ENCODE measurements around the gene EFCAB12.

- TF ChIP-seq, protein P1, sequence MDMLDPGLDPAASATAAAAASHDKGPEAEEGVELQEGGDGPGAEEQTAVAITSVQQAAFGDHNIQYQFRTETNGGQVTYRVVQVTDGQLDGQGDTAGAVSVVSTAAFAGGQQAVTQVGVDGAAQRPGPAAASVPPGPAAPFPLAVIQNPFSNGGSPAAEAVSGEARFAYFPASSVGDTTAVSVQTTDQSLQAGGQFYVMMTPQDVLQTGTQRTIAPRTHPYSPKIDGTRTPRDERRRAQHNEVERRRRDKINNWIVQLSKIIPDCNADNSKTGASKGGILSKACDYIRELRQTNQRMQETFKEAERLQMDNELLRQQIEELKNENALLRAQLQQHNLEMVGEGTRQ (IDR thresholded peaks at IDR 0.05; ENCODE audit: low read depth, low read length) = no peak
- TF ChIP-seq MAZ (IDR thresholded peaks at IDR 0.05; ENCODE audit: borderline replicate concordance, low read depth, low read length) (no peak), RCOR1 (IDR thresholded peaks at IDR 0.05; ENCODE audit: insufficient replicate concordance, low read length) (no peak), NFE2L2 (IDR thresholded peaks at IDR 0.05; ENCODE audit: low read depth, low read length) (no peak), POLR2A (IDR thresholded peaks at IDR 0.05; ENCODE audit: low read depth, low read length) (no peak), MAFK (IDR thresholded peaks at IDR 0.05; ENCODE audit: low read depth, low read length) (no peak), CHD1 (IDR thresholded peaks at IDR 0.05; ENCODE audit: low read depth, low read length) (no peak)
- TF ChIP-seq, protein P2, sequence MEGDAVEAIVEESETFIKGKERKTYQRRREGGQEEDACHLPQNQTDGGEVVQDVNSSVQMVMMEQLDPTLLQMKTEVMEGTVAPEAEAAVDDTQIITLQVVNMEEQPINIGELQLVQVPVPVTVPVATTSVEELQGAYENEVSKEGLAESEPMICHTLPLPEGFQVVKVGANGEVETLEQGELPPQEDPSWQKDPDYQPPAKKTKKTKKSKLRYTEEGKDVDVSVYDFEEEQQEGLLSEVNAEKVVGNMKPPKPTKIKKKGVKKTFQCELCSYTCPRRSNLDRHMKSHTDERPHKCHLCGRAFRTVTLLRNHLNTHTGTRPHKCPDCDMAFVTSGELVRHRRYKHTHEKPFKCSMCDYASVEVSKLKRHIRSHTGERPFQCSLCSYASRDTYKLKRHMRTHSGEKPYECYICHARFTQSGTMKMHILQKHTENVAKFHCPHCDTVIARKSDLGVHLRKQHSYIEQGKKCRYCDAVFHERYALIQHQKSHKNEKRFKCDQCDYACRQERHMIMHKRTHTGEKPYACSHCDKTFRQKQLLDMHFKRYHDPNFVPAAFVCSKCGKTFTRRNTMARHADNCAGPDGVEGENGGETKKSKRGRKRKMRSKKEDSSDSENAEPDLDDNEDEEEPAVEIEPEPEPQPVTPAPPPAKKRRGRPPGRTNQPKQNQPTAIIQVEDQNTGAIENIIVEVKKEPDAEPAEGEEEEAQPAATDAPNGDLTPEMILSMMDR (conservative IDR thresholded peaks at IDR 0.05; ENCODE audit: low read depth, low read length) = no peak
Measured at GRCh38 chr3:129470861-129471260, 42.4 kb upstream of the EFCAB12 start.
